ENCODE measurements around the gene LMNA.
"Not testable (repeated sequence)": the region's sequence is repeated elsewhere in the genome, so short reads cannot be mapped to it uniquely, and the experiment has no call there.

The LMNA gene

DNA sequence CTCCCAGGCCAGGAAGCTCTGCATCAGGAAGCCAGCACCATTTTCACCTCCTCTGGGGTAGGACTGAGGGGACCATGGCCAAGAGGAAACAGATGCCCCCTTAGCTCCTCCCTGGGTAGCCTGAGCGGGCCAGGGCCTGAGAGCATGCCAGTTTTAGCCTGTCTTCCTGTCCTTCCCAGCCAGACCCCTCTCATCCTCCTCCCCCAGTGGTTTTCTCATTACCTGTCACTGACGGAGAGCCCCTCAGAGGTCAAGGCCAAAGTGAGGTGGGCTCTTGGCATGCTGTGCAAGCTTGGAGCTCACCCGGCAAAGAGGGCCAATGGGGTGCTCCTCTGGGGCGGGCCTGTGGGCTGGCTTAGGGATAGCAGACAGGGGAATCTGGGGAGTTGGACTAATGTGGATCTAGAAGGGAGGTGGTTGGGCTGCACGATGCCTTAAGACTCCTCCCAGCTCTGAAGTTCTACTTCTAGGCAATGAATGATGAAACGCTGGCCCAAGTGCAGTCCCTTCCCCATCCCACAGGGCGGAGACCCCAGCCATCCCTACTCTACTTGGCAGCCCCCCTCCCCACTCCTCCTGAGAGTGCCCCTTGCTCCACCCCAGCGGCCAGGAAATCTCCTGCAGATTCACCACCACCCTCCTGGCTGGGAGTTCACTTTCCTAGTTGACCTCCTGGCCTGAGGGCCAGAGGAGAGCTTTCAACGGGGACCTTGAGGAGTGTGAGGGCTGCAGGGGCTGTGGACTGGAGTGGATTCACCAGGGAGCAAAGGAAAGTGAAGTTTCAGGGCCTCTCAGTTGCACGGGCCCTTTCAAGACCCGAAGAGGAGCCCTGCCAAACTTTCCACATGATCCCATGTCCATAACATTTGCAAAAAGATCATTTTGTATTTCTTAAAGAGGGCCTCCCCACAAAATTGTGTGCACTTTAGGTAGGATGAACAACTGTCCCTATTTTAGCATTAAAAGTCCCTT lies 9.4 kb upstream of the LMNA start:
- peak; percentile 63 for DNase-seq

DNA sequence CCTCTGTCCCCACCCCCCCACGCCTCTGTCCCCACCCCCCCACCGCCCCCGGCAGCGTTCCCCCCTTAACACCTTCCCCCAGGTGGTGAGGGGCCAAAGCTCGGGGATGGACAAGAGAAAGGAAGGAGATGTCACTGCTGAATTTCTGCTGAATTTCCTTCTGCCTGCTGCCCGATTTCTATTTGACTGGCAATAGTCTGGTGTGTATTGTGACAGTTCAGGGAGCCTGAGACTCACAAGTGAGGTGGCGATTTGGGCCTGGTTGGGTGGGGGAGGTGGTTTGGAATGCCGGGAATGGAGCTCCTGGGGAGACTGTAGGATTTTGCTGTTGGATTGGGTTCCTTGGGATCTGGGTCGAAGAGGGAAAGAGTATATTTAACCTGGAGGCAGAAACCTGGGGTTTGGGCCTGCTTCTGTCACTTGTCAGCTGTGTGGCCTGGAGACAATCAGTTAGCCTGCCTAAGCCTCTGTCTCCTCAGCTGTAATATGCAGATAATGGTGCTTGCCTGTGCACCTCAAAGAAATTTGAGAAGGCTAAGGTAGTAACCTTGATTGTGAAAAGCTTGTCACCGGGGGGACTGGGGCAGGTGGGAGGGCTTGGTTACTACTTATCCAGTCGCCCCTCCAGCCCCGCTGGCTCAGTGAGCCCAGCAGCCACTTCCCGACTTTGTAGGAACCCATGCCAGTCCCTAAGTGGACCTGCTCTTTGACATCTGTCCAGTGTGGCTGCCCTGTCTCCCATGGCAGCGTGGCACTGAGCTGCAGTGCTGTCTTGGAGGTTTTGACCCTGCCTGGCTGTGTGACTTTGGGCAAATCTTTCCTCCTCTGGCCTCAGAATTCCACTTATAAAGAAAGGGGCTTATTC lies 7.7 kb upstream of the LMNA start:
- peak; percentile 76 for DNase-seq

DNA sequence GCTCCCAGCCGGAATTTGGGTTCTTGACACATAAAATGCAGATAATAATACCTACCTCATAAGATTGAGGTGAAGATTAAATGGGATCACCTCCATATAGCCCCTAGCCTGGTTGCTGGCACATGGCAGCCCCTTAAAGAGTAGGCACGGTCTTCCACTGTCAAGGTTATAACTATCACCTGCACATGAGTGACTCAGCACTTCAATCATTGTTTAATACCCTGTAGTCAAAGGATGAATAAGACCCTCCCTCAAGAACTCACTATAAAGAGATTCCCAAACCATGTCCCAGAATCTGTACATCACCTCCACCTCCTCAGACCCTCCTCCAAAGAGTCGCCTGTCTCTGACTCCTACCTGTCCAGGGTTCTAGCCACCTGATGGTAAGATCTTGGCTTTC lies 6.5 kb upstream of the LMNA start:
- DNase-seq = no peak

DNA sequence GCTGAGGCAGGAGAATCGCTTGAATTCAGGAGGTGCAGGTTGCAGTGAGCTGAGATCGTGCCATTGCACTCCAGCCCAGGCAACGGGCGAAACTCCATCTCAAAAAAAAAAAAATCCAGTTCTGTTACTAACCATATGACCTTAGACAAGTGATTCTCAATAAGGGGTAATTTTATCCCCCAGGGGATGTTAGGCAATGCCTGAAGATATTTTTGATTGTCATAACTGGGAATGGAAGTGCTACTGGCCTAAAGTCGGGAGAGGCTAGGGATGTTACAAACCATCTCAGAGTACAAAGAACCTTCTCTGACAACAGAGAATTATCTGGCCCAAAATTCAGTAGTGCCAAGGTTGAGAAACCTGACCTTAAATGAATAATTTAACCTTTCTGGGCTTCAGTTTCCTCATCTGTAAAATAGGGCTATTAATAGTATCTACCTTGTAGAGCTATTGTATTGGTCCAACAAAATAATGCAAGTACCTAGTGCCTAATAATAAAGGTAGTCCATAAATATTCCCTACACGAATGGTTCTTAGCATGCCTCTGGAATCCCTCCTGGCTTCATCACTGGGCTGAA lies 5.8 kb upstream of the LMNA start:
- no peak for DNase-seq

DNA sequence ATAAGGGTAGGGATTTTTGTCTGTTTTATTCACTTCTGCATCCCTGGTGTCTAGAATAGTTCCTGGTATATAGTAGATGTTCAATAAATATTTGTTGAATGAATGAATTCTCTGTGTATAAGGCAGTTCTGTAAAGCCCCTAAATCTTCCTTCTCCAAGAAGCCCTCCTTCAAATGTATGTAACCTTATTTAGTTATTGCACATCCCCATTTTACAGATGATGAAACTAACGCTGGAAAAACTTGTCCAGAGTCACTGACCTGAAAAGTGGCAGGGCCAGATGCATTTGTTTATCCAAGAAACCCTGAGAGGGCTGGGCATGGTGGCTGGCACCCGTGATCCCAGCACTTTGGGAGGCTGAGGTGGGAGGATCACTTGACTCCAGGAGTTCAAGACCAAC lies 4.3 kb upstream of the LMNA start:
- no peak for DNase-seq

DNA sequence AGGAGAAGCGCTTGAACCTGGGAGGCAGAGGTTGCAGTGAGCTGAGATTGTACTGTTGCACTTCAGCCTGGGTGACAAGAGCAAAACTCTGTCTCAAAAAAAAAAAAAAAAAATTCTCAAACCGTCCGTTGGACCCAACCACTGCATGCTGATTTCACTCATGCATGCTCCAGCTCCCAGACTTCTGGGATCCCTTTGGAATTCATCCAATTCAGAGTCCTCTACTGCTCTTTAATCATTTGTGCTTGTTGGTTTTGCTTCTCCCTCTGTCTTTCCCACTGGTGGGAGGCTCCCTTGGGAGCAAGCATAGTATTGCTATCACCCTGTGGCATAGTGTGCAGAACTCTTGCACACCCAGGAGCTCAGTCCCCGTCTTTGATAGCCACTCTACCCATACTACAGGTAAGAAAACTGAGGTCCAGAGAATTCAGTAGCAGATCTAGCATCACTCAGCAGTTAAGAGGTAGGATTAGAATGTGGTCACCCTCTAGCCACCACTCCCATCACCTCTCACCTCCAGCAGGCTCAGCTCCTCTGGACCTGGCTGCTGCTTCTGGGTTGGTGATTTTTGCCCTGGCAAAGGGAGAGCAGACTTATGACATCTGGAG lies 3.1 kb upstream of the LMNA start:
- DNase-seq = no peak

DNA sequence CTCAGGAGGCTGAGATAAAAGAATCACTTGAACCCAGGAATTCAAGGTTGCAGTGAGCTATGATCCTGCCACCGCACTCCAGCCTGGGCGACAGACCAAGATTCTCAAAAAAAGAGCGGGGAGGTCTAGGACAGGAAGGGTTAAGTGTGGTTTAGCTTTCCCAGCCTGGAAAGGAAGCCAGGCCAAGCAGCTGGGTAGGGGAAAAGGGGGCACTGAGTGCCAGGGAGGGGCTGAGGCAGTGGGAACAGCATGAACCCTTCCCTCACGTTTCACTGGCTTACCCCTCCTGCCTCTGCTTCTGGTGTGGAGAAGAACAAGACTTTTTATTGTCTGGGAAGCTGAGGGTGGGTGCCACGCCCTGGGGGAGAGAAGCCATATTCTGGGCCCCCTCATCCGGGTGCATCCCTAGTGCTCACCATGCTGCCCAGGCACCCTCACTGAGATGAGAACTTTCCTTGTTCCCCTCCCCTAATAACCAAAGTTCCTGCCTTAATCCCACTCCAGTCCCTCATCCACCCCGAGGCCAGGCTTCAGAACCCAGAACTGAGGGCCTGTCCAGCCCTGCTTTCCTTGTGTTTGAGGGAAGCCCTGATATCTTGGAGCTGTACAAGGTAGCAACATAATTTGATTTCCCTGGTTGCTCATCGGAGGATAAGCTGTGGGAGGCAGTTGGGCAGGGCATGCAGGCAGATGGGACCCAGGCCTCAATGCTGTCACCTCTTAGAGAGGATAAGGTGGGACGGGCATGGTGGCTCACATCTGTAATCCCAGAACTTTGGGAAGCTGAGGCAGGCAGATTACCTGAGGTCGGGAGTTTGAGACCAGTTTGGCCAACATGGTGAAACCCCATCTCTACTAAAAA lies 2.0 kb upstream of the LMNA start:
- no peak for DNase-seq

DNA sequence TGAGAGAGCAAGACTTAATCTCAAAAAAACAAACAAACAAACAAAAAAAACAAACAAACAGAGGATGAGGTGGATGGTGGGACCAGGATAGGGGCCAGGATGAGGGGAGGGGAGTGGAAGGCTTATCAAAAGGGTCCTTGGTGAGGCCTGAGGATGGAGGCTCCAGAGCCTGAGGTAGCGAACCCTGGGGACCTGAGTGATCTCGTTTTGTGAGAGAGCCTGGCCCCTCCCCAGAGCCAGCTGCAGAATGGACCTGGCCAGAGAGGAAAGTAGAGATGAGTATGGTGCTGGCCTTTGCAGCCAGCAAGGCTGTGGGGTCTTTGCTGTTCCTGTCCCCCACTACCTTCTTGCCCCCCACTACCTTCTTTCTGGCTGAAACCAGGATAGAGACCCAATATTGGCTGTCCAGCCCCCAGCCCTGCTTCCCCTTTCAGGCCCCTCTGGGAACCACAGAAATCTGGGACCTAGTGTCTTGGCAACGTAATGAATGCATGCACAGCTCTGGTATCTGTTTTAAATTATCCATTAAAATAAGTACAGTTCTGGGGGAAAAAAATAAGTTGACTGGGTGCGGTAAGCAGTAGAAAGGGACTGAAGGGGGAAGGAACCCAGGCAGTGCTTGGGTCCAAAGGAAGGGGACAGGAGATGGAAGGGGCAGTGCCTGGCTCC lies 1.1 kb upstream of the LMNA start:
- no peak for DNase-seq

DNA sequence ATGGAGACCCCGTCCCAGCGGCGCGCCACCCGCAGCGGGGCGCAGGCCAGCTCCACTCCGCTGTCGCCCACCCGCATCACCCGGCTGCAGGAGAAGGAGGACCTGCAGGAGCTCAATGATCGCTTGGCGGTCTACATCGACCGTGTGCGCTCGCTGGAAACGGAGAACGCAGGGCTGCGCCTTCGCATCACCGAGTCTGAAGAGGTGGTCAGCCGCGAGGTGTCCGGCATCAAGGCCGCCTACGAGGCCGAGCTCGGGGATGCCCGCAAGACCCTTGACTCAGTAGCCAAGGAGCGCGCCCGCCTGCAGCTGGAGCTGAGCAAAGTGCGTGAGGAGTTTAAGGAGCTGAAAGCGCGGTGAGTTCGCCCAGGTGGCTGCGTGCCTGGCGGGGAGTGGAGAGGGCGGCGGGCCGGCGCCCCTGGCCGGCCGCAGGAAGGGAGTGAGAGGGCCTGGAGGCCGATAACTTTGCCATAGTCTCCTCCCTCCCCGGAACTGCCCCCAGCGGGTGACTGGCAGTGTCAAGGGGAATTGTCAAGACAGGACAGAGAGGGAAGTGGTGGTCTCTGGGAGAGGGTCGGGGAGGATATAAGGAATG lies 505 bp downstream of the LMNA start:
- peak; percentile 63 for DNase-seq

DNA sequence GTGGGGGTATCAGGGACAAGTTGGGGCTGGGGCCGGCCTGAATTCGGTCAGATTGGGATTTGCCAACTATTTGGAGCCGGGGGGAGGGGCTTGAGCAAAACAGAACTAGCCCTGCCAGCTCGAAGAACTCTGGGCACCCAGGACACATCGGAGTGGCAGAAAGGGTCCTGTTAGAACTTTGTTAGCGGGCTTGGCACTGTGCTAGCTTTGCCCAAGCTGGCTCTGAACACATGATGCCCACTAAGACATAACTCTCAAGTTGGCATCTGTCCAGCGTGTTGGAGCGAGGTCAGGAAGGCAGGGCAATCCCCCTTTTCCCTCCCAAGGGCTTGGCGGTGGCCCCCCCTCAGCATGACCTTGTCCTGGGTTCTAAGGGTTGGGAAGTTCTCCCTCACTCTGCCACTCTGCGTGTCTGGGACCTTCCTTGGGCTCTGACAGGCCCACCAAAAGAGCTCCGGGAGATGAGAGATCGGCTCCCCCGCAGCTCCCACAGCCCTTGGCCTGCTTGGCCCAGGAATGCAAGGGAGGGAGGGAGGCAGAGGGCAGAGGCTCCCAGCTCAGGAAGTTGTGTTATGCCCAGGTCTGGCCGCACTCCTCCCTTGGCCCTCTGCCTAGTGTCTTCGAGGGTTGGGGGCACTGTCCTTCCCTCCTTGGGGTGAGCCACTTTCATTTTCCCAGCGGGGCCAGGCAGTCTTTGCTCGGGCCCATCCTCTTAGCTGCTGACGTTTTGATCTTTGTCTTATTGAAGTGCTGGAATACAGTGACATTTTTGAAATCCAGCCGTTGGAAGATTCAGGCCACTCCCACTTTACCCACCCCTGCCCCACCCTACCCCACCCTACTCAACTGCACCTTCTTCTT lies 1.2 kb downstream of the LMNA start:
- peak; percentile 81 for DNase-seq

DNA sequence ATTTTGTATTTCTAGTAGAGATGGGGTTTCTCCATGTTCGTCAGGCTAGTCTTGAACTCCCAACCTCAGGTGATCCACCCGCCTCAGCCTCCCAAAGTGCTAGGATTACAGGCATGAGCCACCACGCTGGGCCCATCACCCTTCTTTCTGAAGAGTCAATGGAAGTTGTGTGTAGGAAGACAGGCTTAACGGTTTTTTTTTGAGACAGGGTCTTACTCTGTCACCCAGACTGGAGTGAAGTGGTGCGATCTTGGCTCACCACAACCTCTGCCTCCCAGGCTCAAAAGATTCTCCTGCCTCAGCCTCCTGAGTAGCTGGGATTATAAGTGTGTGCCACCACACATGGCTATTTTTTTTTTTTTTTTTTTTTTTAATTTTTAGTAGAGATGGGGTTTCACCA lies 2.2 kb downstream of the LMNA start:
- not testable (repeated sequence) for DNase-seq

DNA sequence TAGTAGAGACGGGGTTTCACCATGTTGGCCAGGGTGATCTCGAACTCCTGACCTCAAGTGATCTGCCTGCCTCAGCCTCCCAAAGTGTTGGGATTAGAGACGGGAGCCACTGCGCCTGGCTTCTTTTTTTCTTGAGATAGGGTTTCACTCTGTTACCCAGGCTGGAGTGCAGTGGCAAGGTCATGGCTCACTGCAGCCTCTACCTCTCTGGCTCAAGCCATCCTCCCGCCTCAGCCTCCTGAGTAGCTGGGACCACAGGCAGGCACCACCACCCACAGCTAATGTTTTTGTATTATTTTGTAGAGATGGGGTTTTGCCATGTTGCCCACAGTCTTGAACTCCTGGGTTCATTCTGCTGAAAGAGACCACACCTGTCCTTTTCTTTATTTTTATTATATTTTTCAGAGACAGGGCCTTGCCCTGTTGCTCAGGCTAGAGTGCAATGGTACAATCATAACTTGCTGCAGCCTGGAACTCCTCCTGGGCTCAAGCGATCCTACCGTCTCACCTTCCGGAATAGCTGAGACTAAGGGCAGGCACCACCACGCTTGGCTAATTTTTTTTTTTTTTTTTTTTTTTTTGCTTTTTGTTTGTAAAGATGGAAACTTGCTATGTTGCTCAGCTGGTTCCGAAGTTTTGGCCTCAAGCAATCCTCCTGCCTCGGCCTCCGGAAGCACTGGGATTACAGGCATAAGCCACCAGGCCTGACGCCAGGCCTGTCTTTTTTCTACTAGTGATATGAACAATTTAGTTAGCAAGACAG lies 3.1 kb downstream of the LMNA start:
- no peak for DNase-seq

DNA sequence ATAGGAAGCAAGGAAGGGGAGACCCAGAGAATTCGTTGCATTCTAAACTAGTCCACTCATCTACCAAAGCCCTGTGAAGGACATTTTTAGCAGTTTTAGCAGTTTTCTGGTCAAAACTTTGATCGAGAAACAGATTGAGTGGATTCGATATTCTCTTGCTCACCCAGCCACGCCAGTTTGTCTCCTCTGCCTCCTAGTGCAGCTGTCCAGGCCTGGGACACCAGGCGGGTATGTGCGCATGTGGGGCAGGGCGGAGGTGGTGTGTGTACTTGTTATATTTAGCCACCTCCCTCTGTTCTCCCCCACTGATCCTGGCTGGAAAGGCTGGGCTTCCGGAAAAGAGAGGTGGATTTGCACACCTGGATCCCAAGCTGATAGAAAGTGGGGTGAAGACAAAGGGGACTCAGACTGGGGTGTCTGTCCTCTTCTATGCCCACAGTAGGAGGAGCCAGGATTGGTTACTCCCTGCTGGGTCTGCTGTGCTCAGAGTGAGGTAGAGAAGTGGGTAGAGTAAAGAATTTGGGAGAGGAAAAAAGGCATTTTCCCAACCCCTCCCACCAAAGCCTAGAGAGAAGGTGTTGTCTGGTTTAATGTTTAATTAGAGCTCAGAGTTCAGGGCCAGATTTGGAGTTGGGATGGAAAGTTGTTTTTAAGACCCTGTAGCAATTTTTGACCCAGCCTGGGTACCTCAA lies 3.8 kb downstream of the LMNA start:
- no peak for DNase-seq

DNA sequence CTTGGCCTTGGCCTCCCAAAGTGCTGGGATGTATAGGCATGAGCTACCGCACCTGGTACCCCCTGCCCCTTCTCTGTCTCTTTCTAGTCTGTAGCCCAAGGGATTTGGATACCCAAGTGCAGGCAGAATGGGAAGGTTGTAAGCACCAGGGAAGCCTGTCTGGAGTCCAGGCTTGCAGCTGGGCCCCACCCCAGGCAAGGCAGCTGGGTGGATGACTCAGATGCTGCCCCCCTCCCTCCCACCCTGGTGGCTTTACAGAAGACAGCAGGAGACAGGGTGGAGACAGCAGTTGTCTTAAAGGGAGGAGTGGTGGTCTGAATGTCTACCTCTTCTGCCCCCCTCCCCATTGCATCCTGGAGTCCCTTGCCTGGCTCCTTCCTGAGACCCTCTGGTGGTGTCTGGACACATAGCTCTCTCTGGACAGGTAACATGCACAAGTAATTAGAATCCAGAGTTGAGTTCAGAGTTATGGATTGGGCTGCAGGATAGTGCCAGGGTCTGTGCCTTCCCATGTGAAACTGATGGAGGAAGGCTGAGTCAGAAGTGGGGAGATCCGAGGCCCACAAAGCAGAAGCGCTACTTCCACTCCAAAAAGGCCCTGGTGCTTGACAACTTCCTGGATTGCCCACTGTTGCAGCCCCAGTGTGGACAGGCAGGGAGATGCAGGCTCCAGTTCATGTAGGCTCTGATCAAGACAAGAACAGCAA lies 5.1 kb downstream of the LMNA start:
- peak; percentile 77 for DNase-seq

DNA sequence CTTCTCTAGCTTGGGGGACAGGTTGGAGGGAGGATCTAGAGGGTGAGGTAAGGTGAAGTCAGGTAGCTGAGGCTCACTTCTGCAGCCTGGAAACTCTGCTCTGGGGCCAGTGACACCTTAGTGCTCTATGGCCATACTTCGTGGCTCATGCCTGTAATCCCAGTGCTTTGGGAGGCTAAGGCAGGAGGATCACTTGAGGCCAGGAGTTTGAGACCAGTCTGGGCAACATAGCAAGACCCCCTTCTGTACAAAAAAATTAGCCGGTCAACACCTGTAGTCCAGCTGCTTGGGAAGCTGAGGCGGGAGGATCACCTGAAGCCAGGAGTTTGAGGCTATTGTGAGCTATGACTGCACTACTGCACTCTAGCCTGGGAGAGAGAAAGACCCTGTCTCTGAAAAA lies 5.8 kb downstream of the LMNA start:
- DNase-seq = no peak

DNA sequence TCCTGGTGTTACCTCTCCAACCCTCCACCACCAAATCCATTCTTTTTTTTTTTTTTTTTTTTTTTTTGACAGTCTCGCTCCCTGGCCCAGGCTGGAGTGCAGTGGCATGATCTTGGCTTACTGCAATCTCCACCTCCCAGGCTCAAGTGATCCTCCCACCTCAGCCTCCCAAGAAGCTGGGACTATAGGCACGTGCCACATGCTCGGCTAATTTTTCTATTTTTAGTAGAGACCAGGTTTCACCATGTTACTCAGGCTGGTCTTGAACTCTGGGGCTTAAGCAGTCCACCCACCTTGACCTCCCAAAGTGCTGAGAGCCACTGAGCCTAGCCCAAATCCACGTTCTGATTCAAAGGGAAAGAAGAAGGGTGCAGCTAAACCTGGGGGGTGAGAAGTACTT lies 6.5 kb downstream of the LMNA start:
- not testable (repeated sequence) for DNase-seq

DNA sequence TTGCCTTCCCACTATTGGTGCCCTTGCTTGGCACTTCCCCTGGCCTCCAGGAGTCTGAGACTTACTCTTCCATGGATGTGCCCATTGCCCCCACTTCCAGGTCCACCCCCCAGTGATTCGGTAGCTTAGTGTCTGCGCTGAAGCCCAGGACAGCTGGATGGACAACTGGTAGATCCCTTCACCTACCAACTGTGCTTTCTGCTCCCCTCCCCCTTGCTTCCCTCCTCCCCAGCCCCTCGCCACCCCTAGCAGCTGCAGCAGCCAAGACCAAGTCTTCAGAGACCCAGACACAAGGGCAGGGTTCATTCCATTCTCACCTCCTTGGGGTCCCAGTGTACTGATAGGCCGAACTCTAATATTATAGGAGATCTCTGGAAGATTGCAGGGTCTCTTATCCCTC lies 6.9 kb downstream of the LMNA start:
- DNase-seq = no peak

DNA sequence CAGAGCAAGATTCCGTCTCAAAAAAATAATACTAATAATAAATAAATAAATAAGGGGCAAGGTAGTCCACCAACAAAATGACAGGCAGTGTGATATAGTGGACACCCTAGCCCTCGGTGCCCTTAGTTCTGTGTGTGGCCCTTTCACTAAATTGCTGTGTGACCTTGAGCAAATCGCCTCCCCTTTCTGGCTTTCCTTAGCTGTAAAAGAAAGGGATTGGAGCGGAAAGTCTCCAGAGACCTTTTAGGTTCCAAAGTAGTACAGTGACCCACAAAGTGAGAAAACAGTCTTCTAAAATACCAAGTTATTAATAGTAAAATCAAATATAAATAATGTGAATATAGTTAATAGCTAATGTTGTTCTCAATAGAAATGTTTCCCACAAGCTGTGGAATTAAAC lies 7.6 kb downstream of the LMNA start:
- no peak for DNase-seq
